Superior temporal gyrus (tissue), 1 donor: ENCODE results near the gene MRGPRX1.
"Not testable (repeated sequence)": the region's sequence is repeated elsewhere in the genome, so short reads cannot be mapped to it uniquely, and the experiment has no call there.

Experiments used
- DNase-seq: peaks from one replicate; pipeline ENCODE4 v3.0.0-alpha.2; 2016; ENCODE audit errors: extremely low spot score

Gene MRGPRX1

DNA sequence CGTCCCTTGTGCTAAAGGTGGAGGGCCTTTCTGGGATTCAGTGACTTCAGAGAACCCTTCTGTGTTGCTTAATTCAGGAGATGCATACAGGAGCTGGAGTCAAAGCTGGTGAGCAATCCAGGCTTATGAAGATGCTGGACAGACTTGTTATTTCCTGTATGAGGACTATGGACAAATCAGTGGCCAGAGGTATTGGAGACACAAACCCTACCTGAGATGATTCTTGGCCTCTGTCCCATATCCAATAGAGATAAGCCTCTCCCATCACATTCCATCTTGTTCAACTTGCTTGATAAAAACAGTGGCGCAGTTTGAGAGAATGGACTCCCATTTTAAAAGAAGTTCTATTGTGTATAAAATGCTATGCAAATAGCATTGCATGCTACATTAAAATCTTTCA, at the start of gene MRGPRX1:
MRGPRX1 (minus strand) TSS at position 101 of the 400 bp plus-strand sequence. CDS start 4,630 bp downstream, outside the sequence.
- no peak for DNase-seq

DNA sequence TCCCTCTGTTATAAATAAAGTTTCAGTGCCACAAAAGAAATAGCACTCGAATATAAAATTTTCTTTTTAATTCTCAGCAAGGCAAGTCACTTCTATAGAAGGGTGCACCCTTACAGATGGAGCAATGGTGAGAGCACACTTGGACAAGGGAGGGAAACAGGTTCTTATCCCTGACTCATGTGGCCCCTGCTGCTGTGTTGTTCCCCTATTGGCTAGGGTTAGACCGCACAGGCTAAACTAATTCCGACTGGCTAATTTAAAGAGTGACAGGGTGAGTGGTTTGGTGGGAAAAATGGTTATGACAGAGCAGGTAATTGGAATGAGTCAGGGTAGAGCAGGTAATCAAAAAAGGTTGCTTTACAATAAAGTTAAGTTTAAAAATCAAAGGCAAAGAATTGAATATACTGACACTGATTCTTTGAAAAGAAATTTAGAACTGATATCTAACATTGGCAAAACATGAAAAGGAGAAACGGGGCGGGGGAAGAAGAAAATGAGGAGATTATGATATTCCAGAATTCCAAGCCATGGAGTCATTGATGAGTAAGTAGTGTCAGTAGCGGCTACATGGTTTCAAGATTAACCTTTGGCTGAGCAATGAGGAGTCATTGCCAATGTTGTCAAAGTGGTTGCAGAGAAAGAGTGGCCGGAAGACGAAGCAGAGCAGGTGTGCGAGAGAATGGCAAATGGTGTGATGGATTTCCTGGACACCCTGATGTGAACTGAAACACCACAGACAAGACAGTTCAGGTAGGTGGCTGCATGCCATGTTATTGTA, 48.4 kb upstream of the MRGPRX1 start:
- DNase-seq: no peak

DNA sequence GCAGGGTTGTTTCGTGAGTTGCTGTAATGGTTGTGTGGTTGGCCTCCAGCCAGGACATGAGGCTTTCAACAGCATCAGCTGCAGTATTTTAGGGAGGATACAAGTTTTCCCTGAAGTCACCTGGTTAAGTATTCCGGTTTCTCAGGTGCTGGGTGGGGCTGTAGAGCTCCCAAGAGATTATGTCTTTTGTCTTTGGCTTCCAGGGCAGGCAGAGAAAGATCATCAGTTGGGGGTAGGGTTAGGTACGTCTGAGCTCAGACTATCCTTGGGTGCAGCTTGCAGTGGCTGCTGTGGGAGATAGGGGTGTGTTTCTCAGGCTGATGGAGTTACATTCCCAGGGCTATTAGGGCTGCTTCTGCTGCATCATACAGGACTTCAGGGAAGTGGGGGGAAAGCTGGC, 47.5 kb upstream of the MRGPRX1 start:
- no peak for DNase-seq

DNA sequence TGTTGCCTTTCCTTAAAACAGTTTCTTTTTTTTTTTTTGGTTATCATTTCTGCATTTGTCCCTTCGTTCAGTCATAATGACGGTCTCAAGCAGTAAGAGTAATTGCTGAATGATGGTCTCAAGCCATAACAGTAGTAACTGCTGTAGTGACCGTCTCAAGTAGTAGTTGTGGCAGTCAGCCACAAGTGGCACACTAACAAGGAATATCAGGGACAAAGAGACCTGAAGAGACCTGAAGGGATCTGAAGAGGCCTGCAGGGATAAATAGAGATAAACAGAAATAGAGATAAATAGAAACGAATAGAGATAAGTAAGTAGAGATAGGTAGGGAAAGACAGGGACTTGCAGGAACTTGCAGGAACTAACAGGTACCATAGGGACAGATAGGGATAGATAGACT, 42.7 kb upstream of the MRGPRX1 start:
- no peak for DNase-seq

DNA sequence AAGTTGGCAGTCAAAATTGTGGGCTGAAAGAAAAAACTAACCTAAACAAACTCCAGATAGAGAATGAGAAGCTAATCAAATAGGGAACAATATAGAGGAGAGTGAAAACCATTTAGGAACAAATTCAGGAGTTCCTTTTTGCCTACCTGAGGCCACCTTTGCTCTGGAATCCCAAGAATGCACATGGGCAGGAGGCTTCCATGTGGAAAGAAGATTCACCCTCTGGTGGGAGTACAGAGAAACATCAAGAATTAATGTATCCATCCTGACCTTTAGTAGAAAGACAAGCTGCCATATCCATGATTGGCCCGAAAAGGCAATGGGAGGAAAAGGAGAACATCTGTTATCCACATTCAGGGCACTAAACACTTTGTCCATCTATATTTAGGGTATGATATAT, 35.0 kb upstream of the MRGPRX1 start:
- DNase-seq: no peak

- no peak for DNase-seq
These were observed 33.1 kb upstream of the MRGPRX1 start for GRCh38 chr11:18972336-18972735.

GRCh38 chr11:18969720-18970119, 30.5 kb upstream of the MRGPRX1 start:
- no peak for DNase-seq

DNA sequence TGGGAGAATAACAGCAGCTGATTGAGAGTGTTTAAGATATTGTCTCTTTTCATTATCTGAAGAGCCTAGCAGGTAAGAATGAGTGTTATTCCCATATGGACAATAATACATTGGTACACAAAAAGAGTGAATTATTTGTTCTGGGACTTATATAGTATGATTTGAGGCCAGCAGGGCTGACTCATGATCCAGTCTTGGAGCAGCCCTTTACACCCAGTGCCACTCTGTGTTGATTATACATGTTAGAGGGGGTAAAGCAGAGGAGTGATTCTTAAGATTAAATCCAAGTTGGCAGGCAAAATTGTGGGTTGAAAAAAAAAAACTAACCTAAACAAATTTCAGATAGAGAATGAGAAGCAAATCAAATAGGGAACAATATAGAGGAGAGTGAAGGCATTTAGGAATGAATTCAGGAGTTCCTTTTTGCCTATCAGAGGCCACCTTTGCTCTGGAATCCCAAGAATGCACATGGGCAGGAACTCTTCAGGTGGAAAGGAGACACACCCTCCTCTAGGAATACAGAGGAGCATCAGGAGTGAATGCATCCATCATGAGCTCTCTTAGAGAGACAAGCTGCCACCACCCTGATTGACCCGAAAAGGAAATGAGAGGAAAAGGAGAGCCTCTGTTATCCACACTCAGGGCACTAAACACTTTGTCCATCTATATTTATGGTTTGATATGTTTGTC, 19.2 kb upstream of the MRGPRX1 start:
- DNase-seq: no peak

DNA sequence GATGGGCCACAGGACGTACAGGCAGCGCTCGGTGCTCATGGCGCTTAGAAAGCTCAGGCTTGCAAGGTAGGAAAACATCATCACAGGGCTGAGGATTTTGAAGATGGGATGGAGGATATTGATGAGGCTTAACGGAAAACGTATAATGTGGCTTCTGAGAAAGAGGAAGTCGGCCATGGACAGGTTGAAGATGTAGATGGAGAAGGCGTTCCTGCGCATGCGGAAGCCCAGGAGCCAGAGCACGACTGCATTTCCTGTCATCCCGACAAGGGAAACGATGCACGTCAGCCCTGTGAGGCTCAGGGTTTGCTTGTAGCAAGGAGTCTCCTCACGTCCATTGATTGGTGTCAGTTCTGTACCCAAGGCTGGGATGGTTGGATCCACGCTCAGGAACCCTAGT, 17.4 kb upstream of the MRGPRX1 start:
- DNase-seq: no peak

DNA sequence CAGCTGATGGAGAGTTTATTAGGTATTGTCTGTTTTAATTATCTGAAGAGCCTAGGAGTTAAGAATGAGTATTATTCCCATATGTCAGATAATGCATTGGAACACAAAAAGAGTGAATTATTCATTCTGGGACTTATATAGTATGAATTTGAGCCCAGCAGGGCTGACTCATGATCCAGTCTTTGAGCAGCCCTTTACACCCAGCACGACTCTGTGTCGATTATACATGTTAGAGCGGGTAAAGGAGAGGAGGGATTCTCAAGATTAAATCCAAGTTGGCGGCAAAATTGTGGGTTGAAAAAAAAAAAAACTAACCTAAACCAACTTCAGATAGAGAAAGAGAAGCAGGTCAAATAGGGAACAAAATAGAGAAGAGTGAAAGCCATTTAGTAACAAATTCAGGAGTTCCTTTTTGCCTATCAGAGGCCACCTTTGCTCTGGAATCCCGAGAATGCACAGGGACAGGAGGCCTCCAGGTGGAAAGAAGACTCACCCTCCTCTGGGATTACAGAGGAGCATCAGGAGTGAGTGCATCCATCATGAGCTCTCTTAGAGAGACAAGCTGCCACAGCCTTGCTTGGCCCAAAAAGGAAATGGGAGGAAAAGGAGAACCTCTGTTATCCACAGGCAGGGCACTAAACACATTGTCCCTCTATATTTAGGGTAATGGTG, 3.1 kb downstream of the MRGPRX1 start:
- DNase-seq: no peak

GRCh38 chr11:18934195-18934814, 4.9 kb downstream of the MRGPRX1 start:
- no peak for DNase-seq

DNA sequence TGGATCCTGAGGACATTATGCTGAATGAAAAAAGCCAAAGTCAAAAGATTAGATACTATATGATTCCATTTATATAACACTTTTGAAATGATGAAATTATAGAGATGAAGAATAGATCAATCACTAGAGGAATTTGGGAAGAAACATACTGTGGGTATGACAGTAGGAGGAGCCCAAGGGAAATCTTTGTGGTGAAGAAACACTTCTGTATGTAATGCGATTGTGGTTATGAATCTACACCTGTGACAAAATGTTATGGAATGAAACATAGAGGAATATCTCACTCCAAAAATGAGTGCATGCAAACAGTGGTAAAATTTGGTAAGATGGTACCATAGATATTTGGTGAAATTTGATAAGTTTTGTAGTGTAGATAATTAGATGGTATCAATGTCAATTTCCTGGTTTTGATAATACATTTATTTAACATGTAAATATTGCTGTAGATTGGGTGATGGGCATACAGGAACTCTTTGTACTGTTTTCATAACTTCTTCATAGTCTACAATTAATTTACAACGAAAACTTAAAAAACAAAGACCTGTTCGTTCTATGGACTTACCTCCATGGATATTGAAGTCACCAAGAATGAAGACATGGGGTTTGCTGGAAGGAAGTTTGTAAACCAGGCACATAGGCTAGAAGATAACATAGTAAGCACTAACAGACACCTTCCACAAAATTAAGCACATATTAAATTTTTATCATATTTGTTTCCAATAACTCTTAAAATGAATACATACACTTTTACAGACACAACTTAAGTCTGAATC, 11.5 kb downstream of the MRGPRX1 start:
- DNase-seq: no peak

DNA sequence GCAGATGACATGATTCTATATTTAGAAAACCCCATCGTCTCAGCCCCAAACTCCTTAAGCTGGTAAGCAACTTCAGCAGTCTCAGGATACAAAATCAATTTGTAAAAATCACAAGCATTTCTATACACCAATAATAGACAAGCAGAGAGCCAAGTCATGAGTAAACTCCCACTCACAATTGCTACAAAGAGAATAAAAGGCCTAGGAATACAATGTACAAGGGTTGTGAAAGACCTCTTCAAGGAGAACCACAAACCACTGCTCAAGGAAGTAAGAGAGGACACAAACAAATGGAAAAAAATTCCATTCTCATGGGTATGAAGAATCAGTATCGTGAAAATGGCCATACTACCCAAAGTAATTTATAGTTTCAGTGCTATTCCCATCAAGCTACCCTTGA, 13.8 kb downstream of the MRGPRX1 start:
- DNase-seq: not testable (repeated sequence)

DNA sequence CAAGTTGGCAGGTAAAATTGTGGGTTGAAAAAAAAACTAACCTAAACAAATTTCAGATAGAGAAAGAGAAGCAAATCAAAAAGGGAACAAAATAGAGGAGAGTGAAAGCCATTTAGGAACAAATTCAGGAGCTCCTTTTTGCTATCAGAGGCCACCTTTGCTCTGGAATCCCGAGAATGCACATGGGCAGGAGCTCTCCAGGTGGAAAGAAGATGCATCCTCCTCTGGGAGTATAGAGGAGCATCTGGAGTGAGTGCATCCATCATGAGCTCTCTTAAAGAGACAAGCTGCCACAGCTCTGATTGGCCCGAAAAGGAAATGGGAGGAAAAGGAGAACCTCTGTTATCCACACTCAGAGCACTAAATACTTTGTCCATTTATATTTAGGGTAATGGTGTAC, 26.3 kb downstream of the MRGPRX1 start:
- DNase-seq: no peak

DNA sequence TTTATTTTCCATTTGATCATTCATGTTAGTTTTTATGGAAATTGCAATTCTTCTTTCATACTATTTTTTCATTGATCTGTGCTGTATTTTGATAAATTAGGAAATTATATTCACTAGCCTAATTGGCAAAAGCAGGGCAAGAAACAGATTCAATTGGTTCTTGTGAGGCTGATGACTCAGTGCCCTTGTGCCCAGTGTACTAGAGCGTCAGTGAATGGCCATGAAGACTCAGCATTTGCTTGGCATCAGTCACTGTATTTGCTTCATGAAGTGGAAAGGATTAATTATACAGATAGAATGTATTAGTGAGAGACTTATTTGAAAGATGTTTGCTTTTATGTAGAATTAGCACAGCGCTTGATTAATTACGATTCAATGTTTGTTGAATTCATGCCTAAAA, 31.8 kb downstream of the MRGPRX1 start:
- DNase-seq: no peak

- DNase-seq: not testable (repeated sequence)
These were observed 38.6 kb downstream of the MRGPRX1 start for GRCh38 chr11:18900637-18901036.

GRCh38 chr11:18900151-18900611, 39.0 kb downstream of the MRGPRX1 start:
- not testable (repeated sequence) for DNase-seq

DNA sequence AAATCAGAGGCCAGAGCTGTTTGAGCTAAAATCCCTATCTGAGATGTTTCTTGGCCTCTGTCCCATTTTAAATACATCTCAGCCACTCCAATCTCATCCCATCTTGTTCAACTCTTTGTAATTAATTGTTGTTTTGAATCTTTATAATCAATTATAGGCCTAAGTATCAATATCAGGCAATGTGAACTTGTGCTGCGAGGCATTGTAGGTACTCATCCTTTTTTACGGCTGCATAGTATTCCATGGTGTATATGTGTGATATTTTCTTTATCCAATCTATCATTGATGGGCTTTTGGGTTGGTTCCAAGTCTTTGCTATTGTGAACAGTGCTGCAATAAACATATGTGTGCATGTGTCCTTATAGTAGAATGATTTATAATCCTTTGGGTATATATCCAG, 47.5 kb downstream of the MRGPRX1 start:
- not testable (repeated sequence) for DNase-seq

GRCh38 chr11:18890615-18891014, 48.6 kb downstream of the MRGPRX1 start:
- DNase-seq: no peak
